ENCODE measurements around the gene CMSS1.

CMSS1 gene

DNA sequence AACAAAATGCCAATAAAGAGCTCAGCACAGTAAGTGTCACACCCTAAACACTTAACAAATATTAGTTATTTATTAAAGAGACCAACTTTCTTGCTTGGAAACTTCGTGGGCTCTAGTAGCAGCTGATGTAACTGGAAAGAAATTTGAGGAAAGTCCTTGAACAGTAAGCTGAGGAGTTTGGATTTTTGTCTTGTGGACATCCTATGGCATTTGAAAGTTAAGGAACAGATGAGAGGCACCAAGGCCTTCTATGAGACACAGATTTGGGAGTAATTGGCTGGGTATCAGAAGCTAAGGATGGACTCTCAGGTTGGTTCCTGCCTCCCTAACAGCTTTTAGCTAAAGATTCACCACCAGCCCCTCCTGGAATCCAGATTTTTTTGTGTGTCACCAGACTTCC, 356.3 kb downstream of the CMSS1 start:
- Histone ChIP-seq H2AFZ (ENCODE audit: low read length) (no peak overlapping the region), H3K9me2 (replicated peaks; ENCODE audit: low read depth, low read length) (no peaks in the 10 kb centered on the region), H3K4me1 (ENCODE audit: insufficient read depth, low read length, poor library complexity, severe bottlenecking) (no peaks in the 10 kb centered on the region), H3K27me3 (ENCODE audit: insufficient read depth, low read length, poor library complexity, severe bottlenecking) (no peaks in the 10 kb centered on the region), H3K4me3 (ENCODE audit: low read length, poor library complexity, severe bottlenecking) (no peak overlapping the region), H3K36me3 (ENCODE audit: insufficient read depth, low read length) (peaks cover 9% of the 10 kb centered on the region; the same call in 1 of the 2 replicates), H3K4me2 (ENCODE audit: low read depth, low read length, poor library complexity, severe bottlenecking) (no peak overlapping the region), H3K79me2 (ENCODE audit: insufficient read depth, low read length) (no peaks in the 10 kb centered on the region), H3K9ac (ENCODE audit: low read depth, low read length, poor library complexity, severe bottlenecking) (no peak overlapping the region), H3K9me3 (ENCODE audit: insufficient read depth, low read depth, low read length) (no peaks in the 10 kb centered on the region), H4K20me1 (ENCODE audit: insufficient read depth, low read length, poor library complexity, severe bottlenecking) (no peaks in the 10 kb centered on the region), H3F3A (ENCODE audit: low read depth) (no peaks in the 10 kb centered on the region)
- TF ChIP-seq, protein P1, sequence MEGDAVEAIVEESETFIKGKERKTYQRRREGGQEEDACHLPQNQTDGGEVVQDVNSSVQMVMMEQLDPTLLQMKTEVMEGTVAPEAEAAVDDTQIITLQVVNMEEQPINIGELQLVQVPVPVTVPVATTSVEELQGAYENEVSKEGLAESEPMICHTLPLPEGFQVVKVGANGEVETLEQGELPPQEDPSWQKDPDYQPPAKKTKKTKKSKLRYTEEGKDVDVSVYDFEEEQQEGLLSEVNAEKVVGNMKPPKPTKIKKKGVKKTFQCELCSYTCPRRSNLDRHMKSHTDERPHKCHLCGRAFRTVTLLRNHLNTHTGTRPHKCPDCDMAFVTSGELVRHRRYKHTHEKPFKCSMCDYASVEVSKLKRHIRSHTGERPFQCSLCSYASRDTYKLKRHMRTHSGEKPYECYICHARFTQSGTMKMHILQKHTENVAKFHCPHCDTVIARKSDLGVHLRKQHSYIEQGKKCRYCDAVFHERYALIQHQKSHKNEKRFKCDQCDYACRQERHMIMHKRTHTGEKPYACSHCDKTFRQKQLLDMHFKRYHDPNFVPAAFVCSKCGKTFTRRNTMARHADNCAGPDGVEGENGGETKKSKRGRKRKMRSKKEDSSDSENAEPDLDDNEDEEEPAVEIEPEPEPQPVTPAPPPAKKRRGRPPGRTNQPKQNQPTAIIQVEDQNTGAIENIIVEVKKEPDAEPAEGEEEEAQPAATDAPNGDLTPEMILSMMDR (conservative IDR thresholded peaks at IDR 0.05; ENCODE audit: low read length), result no peak
- TF ChIP-seq EZH2phosphoT487 (IDR thresholded peaks at IDR 0.05; ENCODE audit: borderline replicate concordance), result no peak

DNA sequence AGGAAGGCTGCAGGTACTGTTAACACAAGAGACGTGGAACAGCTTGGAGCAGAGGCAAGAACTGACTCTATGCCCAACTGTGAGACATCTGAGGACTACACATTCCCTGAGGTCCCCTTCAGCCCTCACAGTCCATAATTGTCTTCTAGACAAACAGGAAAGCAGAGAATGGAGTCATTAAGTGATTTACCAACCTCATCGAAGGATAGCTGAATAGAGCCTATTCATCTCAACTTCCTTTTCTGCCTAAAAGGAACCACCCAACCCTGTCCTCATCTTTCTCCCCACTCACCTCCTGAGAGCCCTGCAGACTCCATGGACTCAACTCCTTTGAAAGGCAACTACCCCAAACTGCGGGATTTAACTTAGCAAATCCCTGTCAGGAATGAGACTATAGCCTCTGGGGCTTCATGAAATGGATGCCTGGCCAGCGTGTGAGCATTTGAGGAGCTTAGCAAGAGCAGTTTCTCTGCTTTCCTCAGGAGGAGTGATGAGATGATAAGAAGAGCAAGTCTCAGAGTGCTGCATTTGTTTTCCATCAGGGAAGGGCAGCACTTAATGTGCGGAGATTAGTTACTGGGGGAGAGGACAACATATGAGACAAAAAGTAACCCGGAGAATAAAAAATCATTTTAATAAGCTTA, 358.1 kb downstream of the CMSS1 start:
- no peaks in the 10 kb centered on the region for H3K79me2 ChIP-seq (ENCODE audit: insufficient read depth, low read length)
- H3K4me2 ChIP-seq (ENCODE audit: low read depth, low read length, poor library complexity, severe bottlenecking), result no peak overlapping the region
- H4K20me1 ChIP-seq (ENCODE audit: insufficient read depth, low read length, poor library complexity, severe bottlenecking), result no peaks in the 10 kb centered on the region
- no peak overlapping the region for H3K4me3 ChIP-seq (ENCODE audit: low read length, poor library complexity, severe bottlenecking)
- H3K9ac ChIP-seq (ENCODE audit: low read depth, low read length, poor library complexity, severe bottlenecking), result no peak overlapping the region
- H3K27me3 ChIP-seq (ENCODE audit: insufficient read depth, low read length, poor library complexity, severe bottlenecking), result no peaks in the 10 kb centered on the region
- no peak overlapping the region for H2AFZ ChIP-seq (ENCODE audit: low read length)
- peaks cover 14% of the 10 kb centered on the region; the same call in 1 of the 2 replicates for H3K9me3 ChIP-seq (ENCODE audit: insufficient read depth, low read depth, low read length)
- H3K4me1 ChIP-seq (ENCODE audit: insufficient read depth, low read length, poor library complexity, severe bottlenecking), result no peaks in the 10 kb centered on the region
- H3K9me2 ChIP-seq (replicated peaks; ENCODE audit: low read depth, low read length), result no peaks in the 10 kb centered on the region
- no peaks in the 10 kb centered on the region for H3F3A ChIP-seq (ENCODE audit: low read depth)
- TF ChIP-seq, protein P1 (conservative IDR thresholded peaks at IDR 0.05; ENCODE audit: low read length), result no peak
- TF ChIP-seq EZH2phosphoT487 (IDR thresholded peaks at IDR 0.05; ENCODE audit: borderline replicate concordance), result no peak
- H3K36me3 ChIP-seq (ENCODE audit: insufficient read depth, low read length), result peaks cover 12% of the 10 kb centered on the region; the same call in 1 of the 2 replicates

DNA sequence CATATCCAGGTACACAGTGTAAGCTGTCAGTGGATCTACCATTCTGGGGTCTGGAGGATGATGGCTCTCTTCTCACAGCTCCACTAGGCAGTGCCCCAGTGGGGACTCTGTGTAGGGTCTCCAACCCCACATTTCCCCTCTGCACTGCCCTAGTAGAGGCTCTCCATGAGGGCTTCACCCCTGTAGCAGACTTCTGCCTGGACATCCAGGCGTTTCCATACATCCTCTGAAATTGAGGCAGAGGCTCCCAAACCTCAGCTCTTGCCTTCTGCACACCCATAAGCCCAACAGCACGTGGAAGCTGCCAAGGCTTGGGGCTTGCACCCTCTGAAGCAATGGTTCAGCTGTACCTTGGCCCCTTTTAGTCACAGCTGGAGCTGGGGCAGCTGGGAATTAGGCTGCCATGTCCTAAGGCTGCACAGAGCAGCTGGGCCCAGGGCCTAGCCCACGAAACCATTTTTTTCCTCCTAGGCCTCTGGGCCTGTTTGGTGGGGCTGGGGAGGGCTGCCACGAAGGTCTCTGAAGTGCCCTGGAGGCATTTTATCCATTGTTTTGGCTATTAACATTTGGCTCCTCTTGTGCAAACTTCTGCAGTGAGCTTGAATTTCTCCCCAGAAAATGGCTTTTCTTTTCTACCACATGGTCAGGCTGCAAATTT, 362.2 kb downstream of the CMSS1 start:
- peaks cover 14% of the 10 kb centered on the region; the same call in 1 of the 2 replicates for H3K9me3 ChIP-seq (ENCODE audit: insufficient read depth, low read depth, low read length)
- no peak overlapping the region for H2AFZ ChIP-seq (ENCODE audit: low read length)
- no peaks in the 10 kb centered on the region for H3K9me2 ChIP-seq (replicated peaks; ENCODE audit: low read depth, low read length)
- H3K27me3 ChIP-seq (ENCODE audit: insufficient read depth, low read length, poor library complexity, severe bottlenecking), result no peaks in the 10 kb centered on the region
- no peaks in the 10 kb centered on the region for H4K20me1 ChIP-seq (ENCODE audit: insufficient read depth, low read length, poor library complexity, severe bottlenecking)
- no peak overlapping the region for H3K9ac ChIP-seq (ENCODE audit: low read depth, low read length, poor library complexity, severe bottlenecking)
- peaks cover 12% of the 10 kb centered on the region; the same call in 1 of the 2 replicates for H3K36me3 ChIP-seq (ENCODE audit: insufficient read depth, low read length)
- H3K4me1 ChIP-seq (ENCODE audit: insufficient read depth, low read length, poor library complexity, severe bottlenecking), result no peaks in the 10 kb centered on the region
- H3F3A ChIP-seq (ENCODE audit: low read depth), result no peaks in the 10 kb centered on the region
- H3K4me2 ChIP-seq (ENCODE audit: low read depth, low read length, poor library complexity, severe bottlenecking), result no peak overlapping the region
- TF ChIP-seq, protein P1 (conservative IDR thresholded peaks at IDR 0.05; ENCODE audit: low read length), result no peak
- H3K79me2 ChIP-seq (ENCODE audit: insufficient read depth, low read length), result no peaks in the 10 kb centered on the region
- H3K4me3 ChIP-seq (ENCODE audit: low read length, poor library complexity, severe bottlenecking), result no peak overlapping the region

Data from Loucy (cell line).